HG03039 (cell line): Measurements from ENCODE around the gene RACK1.

Source experiments
- ATAC-seq: cut with Tn5 transposase; IDR thresholded peaks from one replicate; pipeline ENCODE4 v1.9.1; 2021; ENCODE audit warnings: mild to moderate bottlenecking, moderate library complexity; ENCODE audit not compliant: unreplicated experiment

RACK1 gene

DNA sequence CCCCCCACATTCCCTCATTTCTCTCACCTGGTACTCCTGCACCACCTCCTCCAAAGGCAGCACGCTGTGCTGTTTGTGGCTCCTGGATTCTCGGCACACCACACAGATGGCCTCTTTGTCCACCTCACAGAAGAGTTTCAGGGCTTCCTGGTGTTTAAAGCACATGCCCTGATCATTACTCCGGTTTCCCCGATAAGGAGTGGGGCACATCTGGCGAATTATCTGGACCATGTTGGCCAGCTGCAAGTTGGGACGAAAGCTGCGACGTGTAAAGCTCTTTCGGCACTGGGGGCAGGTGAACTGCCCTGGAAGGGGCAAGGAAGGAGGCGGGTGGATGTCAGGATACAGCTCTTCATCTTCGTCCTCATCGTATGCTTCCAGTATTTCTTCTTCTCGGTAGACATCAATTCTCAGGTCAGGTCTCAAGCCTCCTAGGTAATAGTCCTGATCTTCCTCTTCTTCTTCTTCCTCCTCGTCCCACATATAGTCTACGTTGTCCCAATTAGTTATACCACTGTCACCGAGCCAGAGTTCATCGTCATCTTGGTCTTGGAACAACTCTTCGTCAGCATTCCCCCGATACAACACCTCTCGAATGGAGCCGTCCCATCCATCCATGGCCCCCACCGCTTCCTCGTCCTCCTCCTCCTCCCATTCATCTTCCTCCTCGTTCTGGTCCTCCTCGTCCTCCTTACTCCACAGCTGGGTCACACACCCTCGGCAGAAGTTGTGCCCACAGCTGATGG lies 16.4 kb upstream of the RACK1 start:
- ATAC-seq, result no peak

DNA sequence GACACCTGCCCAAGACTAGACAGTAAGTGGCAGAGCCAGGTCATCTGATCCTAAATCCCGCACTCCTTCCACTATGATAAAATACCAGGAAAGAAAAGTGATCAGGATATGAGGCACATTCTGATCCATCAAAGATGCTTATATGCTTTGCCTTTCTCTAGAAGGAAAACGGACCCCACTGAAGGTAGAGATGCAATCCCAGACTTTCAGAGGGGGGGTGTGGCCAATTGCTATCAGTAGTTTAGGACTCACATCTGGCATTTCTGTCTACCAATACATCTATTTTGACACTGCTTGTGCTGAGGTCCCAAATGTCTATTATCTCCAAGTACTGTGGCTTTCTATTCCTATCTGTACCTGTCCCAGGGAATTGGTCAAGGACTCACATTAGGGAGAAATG lies 15.6 kb upstream of the RACK1 start:
- no peak for ATAC-seq

DNA sequence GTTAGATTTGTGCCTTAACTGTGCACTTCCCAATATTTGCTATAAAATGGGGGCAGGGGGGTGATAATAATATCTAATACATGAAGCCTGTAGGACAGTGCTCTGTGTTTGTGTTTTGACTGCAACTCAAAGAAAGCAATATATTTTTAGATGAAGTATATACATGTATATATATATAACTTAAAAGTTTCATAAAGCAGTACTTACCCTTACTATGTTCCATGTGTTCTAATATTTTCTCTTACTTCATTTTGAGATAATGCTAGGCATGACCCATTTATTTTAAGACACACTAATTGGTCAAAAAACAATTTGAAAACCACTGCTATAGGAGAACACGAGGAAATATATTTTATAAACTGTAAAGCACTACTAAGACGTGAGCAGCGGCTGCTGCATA lies 14.9 kb upstream of the RACK1 start:
- no peak for ATAC-seq

DNA sequence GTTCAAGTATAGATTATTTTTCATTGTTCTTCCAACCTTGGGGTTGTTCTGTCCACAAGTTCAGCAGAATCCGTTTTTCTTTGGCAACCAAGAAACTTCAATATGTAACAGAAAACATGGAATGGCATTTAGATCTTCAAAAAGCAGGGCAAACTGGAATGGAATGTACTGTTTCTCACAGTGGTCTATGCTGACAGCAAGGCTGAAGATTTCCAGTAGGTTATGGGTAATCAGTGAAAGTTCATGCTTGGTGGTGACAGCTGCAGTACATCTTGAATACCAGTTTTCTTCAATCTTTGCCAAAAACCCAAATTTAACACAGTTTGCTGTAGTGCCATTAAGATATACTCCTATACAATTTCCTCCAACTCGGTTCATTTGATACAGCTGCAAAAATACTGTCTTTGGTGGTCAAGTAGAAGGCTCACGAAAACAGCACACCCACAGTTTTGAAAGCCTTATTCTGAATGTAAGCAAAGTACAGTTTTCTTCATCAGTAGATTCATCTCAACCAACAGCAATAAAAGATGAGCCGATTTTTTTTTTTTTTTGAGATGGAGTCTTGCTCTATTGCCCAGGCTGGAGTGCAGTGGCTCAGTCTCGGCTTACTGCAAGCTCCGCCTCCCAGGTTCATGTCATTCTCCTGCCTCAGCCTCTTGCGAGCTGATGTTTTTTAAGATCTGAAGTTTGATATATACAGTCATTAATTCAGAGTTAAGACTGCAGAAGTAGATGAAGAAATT lies 12.3 kb upstream of the RACK1 start:
- ATAC-seq, result no peak

DNA sequence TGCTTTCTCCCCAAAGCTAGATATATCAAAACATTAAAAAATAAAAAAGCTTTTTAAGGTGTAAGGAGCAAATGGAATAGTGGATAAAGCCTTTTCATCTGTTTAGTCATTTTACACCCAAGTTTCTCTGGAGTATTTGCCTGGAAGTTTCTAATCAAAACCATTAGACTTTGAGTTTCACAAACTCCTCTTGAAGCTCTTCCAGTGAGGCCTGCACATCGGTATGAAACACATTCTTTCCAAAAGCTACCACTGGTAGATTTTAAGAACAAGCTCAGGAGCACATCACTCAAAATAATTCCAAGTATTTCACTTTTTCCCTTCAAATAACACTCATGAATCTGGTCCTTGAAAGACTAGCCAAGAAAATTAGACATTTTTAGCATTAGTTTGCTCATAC lies 11.6 kb upstream of the RACK1 start:
- ATAC-seq, result no peak

DNA sequence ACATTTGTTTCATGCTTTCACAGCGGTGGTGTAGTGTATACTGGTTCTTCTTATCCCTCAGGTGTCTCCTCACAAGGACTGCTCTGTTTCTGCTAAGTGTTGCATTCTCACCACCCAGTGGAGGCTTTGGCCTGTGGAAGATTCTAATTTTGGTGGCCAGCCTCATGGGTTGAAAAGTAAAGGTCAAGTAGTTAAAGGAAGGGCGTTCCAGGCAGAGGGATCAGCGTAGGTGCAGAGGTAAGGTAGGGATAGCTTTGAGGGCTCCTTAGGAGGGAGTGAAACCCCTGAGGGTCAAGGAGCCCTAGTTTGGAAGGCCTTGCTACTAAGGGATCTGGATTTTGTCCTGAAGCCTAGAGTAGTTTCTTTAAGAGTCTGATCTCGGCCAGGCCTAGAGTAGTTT lies 4.6 kb upstream of the RACK1 start:
- no peak for ATAC-seq

DNA sequence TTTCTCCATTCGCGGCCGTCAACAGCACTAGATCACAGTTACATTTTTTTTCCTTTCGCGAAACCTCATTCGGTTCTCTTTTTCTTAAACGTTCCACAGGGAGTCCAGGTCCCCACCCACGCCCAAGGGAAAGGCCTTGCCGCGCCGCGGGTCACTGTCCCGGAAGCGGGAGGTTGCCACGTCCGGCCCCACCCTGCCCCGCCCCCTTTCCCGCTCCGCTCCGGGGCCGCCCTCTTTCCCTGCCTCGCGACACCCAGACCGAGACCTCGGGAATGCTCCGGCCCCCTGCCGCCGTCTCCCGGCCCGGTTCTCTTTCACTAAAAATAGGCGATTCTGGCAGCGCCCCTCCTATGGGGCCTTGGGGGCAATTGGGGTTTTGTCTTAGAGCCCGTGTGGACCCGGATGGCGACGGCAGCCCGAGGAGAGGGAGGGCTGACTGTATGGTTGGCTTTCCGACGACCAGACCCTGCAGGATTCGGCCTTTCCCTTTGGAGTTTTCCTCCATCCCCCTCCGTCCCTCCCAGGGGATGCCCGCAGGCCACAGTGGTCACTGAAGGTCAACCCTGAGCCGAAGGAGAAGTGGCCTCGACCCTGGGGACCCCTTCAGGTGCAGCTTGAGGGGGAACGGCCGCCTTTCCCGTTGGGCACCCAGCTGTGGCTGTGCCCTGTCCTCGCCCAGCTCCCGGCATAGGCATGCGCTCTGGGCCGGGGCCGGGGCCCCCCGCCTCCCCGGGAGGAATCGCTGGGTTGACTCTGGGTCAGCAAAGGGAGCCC lies 2.8 kb upstream of the RACK1 start:
- peak; percentile 42 for ATAC-seq

DNA sequence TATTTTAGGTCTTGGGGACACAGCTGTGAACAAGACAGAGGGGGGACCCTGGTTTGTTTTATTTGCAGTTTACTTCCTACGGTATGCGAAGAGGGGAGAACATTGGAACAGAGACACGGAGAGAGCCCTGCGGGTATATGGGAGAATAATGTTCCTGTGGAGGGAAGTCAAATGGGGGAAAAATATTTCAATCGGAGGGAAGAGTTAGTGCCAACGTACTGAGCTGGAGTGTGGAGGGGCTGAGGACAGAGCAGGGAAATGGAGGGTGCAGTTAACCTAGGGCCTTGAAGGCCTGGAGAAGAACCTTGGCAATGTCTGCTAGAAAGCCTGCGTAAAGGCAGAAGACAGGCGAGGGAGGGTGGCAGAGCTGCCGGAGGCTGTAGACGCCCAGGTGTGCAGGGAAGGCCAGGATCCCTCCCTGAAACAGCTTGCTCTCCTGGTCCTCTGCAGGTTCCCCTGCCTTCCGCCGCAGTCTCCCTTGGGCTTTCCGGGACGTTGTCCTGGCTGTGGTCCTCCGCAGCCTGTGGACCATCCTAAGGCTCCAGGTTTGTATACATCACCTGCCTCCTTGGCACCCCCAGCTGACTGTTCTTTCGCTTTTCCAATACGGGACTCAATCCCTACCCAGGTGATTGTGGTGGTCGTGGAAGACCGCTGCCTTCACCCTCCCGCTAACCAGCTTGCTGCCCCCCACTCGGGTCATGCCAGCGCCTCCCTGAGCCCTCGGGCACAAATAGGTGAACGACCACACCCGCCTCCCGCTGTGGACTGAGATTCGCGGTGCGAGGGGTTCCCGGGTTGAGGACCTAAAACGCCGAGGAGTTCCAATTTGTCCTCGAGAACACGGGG lies 1.9 kb upstream of the RACK1 start:
- ATAC-seq, result peak; percentile 2

DNA sequence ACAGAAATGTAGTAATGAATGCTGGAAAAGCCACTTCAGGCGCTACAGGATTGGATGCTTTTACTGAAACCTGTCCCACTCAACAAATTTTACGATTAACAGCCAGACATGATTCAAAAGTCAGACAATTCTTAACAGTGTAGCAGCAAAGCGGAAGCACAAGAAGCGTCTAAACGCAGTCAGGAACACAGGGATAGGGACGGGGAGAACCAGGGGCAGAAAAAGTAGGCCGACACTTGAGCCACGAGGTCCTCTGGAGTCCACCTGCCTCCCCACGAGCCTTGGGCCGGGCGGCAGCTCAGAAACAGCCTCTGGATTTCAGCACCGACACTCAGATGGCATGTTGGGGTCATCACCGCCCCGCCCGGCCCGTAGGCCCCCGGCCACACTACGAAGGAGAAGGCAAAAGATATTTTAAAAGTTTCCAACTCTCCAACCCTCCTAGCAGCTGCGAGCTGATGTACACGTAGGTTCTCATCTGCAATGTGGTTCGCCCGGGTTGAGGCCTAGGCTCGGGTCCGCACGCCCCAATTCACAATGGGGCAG lies 615 bp downstream of the RACK1 start:
- no peak for ATAC-seq

DNA sequence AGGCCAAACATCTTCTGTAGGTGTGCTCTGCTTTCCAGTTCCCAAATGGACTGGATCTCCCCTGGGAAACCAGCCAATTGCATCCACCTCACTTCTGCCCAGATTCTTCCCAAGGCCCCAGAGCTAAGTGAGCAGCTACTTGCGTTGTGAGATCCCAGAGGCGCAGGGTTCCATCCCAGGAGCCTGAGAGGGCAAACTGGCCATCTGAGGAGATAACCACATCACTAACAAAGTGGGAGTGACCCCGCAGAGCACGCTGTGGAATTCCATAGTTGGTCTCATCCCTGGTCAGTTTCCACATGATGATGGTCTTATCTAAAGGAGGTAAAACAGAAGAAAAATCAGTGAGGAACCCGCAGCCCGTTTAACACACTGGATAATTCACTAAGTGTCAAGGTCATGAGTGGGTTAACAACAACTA lies 1.7 kb downstream of the RACK1 start:
- ATAC-seq, result no peak

DNA sequence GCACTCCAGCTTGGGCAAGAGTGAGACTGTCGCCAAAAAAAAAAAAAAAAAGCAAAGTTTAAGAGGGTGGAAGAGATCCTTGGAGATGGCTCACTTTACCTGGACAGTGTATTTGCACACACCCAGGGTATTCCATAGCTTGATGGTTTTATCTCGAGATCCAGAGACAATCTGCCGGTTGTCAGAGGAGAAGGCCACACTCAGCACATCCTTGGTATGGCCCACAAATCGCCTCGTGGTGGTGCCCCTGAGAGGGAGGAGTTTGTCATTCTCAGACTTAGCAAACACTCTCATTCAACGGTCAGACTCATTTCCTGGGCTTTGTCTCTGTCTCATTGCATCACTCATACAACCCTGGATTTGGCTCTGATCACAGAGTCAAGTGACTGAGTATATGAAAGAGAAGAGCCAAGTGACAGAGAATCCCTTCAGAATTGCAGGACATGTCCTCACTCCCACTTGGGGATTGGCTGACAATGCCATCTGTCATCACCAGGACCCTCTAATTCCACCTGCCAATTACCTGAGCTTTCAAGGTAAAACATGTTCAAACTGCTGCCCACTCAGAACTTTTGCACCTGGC lies 2.2 kb downstream of the RACK1 start:
- no peak for ATAC-seq

DNA sequence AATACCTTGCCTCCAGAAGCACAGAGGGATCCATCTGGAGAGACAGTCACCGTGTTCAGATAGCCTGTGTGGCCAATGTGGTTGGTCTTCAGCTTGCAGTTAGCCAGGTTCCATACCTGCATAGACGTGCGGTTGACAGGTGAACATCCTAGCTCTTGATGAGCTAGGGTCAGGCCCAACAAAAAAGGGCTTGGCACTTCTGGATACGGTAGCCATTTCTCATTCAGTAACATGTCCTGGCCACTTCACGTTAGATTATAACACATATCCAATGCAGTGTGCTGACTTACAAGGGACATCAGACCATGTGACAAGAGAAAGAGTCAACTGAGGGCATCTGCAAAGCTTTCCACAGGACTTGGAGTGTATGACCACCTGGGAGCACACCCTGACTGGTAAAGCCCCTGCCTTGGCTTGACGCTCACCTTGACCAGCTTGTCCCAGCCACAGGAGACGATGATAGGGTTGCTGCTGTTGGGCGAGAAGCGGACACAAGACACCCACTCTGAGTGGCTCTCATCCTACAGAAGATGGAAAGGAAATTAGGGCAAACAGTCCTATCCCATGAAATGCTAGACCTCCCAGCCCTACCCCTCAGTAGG lies 4.5 kb downstream of the RACK1 start:
- no peak for ATAC-seq

DNA sequence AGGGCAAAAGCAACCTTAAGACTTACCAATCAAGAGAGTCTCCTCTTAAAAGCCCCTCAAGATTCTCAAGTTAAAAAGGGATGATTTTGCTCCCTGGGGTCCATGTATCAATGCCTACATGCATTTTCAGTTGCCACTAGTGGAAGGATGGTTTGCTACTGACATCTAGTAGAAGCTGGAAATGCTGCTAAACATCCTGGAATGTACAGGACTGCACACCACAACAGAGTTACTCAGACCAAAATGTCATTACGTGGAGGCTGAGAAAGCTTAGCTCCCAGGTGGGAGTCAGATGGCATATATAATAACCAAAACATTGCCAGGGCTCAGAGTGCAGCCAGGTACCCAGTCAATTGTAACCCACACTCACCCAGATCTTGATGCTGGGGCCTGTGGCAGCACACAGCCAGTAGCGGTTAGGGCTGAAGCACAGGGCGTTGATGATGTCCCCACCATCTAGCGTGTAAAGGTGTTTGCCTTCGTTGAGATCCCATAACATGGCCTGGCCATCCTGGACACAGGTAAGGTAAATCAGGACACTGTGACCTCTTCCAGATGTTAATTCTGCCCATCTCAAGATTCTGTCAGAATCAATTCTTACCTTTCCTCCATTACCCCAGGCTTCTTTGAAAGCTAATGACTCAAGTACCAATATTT lies 5.8 kb downstream of the RACK1 start:
- ATAC-seq, result no peak

DNA sequence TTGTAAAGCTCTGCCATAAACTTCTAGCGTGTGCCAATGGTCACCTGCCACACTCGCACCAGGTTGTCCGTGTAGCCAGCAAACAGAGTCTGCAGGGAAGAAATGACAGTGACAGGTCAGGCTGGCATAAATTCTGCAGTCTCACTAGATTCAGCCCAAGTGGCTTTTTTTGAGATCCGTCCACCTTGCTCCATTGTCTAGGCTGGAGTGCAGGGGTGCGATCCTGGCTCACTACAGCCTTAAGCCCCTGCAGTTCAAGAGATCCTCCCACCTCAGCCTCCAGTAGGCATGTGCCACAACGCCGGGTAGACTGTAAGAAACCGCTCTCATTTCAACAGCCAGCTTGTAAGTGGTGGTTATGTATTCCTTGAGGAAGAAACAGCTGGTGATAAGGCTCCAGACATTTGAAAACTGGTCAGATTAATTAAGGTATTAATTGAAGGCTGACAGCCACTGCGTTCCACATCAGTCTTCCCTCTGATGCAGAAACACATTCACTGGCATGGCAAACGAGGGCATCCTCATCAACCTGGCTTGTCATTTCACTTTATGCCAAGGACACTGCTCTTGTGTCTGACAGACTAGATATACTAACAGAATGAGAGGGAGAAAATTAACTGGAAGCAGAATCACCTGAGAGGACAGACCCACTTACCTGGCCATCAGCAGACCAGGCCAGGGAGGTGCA lies 6.6 kb downstream of the RACK1 start:
- no peak for ATAC-seq

DNA sequence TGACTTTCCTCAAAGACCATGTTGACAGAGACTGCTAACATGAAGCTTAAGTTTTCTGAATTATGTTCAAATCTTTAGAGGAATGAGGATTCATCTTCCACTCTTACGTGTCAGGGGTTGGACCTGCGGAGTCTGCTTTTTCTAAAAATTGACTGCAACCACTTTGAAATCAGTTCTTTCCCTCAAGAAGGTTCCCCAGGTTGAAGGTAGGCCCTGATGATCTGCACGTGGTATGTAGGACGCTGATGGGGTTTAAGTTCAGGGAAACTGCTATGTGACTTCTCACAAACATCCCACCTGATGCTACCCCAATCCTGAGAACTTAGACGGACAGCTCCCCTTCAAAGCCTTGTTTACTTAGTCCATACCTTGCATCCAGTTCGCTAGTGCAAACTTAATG lies 7.2 kb downstream of the RACK1 start:
- ATAC-seq, result no peak

DNA sequence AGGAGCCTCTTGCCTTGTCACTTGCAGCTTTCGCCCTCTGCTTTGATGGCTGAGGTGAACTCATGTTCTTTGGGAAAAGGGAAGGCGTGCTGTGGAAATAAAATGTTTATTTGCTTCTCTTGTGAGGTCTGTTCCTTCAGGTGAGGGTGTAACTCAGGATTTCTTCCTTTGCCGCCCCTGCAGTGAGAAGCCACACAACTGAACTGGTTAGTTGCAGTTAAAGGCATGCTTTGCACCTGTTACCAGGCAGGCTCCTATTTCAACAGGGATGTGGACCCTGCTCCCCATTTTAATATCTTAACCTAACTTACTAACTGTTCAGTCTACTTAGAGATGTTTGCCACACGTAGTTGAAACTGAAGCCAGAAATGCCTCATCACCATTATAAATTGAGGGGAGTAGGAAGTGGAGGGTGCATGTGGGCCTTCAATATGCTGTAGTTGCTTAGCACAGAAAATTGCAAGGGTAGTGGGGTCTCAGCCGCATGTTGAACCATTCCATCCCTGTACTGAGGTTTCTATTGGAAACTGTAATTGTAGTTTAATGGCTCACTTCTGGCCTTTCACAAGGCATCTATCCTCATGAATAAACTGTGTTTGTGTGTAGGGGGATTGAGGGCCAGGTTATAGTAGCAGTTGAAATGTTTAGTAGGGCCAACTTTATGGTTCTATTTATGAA lies 7.9 kb downstream of the RACK1 start:
- ATAC-seq, result no peak

DNA sequence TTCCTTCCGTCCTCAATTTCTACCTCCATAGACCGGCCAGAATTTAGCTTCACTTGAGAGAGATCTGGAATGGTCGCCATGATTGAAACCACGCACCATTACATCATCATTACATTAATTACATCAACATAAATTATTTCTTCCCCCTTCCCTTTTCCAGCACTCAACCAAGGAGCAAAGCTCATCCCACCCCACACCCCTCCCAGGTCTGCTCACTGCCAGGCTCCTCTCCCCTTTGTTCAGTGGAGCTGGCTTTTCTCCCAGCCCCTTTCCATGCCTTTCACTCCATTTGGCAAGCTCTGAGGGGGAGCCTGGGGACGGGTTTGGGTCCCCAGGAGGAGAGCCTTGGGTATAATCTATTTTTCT lies 8.4 kb downstream of the RACK1 start:
- ATAC-seq, result no peak
